Stimulated activated CD4-positive, alpha-beta T cell treated with anti-CD3 and anti-CD28 coated beads, Interleukin-4, amount 100 ng/mL, for 4 hours (primary cell): Measurements from ENCODE around the gene RPS6KB1.
"Not testable (repeated sequence)": the region's sequence is repeated elsewhere in the genome, so short reads cannot be mapped to it uniquely, and the experiment has no call there.

ENCODE experiments used
- DNase-seq, 2 experiments: peaks; one replicate each; pipeline ENCODE4 v3.0.0-alpha.2; 2020

RPS6KB1 gene

DNA sequence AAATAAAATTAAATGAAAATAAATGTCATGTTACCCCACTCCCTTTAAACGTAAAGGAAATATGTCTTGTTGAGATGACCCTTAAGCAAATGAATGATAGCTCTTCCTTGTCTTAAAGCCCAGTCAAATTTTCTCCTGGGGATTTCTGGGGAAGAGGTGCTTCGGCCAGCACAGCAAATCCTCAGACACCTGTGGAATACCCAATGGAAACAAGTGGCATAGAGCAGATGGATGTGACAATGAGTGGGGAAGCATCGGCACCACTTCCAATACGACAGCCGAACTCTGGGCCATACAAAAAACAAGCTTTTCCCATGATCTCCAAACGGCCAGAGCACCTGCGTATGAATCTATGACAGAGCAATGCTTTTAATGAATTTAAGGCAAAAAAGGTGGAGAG, 53.5 kb downstream of the RPS6KB1 start:
- DNase-seq: not testable (repeated sequence)

DNA sequence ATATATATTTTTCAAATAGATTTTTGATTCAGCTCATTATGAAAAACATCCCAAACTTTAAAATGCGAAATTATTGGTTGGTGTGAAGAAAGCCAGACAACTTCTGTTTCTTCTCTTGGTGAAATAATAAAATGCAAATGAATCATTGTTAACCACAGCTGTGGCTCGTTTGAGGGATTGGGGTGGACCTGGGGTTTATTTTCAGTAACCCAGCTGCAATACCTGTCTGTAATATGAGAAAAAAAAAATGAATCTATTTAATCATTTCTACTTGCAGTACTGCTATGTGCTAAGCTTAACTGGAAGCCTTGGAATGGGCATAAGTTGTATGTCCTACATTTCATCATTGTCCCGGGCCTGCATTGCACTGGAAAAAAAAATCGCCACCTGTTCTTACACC, 54.4 kb downstream of the RPS6KB1 start:
- not testable (repeated sequence) for DNase-seq

DNA sequence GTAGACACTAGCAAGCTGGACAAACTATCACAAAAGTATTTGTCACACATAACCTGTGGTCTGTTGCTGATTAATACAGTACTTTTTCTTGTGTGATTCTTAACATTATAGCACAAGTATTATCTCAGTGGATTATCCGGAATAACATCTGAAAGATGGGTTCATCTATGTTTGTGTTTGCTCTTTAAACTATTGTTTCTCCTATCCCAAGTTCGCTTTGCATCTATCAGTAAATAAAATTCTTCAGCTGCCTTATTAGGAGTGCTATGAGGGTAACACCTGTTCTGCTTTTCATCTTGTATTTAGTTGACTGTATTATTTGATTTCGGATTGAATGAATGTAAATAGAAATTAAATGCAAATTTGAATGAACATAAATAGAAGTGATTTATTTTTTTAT, 57.1 kb downstream of the RPS6KB1 start:
- no peak for DNase-seq

DNA sequence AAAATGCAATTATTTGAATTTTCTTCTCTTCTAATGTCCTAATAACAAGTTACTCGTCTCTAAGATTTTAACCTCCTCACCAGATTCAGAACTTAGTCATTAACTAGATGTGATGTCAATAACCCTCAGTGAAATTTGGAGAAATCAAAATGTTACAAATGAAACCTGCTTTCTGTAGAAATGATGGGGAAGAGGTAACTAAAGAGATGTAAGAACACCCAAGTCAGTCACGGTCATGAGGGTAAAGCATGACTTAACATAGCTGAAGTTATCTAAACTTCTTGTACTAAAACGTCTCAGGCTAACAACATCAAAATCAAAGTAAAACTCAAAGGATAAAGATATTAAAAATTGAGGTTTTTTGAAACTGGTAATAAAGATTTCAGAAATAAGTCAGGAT, 61.9 kb downstream of the RPS6KB1 start:
- DNase-seq: no peak

DNA sequence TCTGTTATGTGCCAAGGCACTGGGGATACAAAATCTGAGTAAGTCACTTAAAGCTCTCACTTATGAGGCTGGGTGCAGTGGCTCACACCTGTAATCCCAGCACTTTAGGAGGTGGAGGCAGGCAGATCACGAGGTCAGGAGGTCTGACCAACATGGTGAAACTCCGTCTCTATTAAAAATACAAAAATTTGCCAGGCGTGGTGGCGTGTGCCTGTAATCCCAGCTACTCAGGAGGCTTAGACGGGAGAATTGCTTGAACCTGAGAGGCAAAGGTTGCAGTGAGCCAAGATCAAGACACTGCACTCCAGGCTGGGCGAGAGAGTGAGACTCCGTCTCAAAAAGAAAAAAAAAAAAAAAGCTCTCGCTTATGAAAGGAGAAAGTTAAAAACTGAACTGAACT, 66.7 kb downstream of the RPS6KB1 start:
- DNase-seq: not testable (repeated sequence)

DNA sequence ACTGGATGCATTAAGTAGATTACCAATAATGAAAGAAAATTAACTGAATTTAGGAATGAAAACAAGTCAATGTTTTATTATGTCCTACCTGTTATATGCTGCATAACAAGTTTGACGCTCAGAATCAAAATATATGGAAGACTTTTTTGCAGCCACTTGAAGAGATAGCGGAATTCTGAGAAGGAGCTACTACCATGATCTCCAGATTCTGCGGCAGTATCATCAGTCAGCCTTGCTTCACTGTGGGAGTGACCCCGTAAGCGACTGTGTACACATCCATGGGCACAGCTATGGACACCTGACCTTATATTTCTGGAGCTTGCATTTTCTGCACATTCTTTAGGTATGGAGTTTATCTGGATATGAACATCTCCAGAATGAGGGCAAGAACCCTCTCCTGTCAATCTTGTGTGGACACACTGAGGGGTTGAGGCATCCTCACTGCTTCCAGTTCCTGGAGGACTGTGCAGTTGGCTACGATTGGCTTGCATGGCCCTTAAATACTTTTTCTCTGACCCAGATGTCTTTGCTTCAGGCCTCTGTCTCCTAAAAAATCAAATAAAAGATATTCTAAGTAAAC, 69.9 kb downstream of the RPS6KB1 start:
- DNase-seq: no peak

DNA sequence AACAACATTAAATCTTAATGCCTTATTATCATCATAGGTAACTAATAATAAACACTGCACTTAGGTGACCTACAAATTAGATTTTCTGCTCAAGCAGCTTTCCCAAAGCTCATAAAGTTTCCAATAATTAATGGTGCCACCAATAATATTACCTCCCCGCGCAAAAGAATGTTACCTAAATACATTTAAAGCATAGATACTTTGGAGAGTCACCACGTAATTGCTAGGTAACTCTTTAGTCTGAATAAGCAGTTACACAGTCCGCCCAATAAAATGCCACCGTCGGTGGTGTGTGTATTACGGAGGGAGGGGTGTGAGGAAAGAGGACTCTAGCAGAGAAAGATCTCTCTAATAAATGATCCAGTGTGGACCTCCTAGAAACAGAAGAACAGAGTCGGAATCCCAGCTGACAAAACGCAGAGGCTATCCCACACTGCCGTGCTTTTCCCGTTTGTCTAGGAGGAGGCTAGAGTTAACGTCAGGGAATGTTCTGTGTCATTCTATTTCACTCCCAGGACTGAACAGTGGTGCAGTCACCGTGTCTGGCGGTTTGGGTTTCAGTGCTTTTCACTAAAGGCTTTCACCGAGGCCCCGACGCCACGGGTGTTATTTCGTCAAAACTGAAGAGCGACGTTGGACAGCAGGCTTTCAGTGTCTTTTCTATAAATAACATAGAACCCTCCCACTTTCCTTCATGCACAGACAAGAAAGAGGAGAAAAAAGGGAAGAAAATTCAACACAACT, 71.0 kb downstream of the RPS6KB1 start:
- peak; percentile 35 to 43 for DNase-seq

DNA sequence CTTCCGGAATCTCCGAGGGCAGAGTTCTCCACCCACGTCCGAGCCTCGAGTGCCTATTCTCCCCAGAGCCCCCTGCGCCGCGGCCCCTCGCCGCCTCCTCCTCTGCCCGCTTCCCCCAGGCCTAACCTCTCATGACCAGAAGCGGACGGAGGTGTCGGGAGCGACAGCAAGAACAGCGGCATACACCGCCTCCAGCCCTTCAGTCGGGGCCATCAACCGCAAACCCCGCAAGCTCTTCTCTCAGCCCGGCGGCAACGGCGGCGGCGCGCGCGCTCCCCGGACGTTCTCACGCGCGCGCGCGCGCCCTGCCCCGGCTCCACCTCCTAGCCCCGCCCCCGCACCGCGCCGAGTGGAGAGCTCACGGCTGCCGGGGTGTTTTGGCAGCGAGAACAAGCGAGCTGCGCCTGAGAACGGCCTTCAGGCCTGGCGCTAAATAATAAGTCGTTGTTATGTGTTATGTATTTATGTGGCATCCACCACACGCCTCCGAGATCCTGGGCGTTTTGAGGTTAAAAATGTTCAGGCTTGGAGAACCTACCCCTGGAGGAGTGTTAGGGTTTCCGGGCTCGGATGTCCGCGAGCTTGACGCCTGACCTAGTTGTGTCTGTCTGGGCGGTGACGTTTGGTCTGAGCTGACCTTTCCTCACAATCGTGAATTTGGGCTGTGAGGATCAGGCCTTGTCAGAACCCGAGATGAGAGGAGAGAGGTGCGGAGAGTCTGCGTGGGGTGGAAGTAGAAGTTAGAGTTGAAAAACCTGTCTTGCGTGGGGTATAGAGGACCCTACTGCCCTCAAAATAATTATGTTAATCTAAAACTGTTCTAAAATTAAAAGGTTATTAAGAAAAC, 71.8 kb downstream of the RPS6KB1 start, which contains the start of gene RNFT1:
TSS of gene RNFT1 (minus strand) at position 259 of the 847 bp plus-strand sequence. CDS start at position 182, 77 bp downstream.
- DNase-seq: peak; percentile 86 to 97

DNA sequence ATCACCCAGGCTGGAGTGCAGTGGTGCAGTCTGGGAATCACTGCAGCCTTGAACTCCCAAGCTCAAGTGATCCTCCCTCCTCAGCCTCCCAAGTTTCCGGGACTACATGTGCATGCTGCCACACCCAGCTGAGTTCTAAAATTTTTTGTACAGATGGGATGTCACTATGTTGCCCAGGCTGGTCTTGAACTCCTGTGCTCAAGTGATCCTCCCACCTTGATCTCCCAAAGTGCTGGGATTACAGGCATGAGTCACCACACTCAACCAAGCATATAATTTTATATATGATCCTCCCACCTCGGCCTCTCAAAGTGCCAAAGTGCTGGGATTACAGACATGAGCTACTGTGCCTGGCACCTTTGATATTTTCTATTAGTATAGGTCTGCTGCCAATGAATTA, 78.8 kb downstream of the RPS6KB1 start:
- not testable (repeated sequence) for DNase-seq

DNA sequence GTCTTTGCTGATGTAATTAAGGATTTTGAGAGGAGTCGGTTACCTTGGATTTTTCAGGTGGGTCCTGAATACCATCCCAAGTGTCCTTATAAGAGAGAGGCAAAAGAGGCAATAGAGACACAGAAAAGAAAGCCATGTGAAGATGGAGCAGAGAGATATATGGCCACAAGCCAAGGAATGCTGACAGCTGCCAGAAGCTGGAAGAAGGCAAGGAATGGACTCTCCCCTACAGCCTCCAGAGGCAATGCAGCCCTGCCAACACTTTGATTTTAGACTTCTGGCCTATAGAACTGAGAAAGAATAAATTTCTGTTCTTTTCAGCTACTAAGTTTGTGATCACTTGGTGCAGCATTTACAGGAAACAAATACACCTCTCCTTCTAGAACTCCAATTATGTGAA, 79.9 kb downstream of the RPS6KB1 start:
- no peak for DNase-seq

DNA sequence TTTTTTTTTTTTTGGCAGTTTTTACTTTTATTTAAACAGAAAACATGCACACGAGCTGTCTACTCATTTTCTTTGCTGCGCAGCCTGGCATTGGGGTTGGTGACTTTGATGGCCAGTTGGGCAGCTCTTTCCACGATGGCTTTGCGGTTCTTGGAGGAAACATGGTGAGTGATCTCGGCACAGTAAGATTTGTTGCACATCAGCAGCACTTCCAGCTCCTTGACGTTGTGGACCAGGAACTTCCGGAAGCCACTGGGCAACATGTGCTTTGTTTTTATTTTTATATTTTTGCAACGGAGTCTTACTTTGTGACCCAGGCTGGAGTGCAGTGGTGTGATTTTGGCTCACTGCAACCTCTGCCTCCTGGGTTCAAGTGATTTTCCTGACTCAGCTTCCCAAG, 80.6 kb downstream of the RPS6KB1 start:
- not testable (repeated sequence) for DNase-seq

DNA sequence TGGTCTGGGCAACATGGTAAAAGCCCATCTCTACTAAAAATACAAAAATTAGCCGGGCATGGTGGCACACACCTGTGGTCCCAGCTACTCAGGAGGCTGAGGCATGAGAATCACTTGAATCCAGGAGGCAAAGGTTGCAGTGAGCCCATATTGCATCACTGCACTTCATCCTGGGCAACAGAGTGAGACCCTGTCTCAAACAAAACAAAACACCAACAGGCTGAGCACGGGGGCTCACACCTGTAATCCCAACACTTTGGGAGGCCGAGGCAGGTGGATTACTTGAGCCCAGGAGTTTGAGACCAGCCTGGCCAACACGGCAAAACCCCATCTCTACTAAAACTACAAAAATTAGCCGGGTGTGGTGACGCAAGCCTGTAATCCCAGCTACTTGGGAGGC, 82.2 kb downstream of the RPS6KB1 start:
- not testable (repeated sequence) for DNase-seq

DNA sequence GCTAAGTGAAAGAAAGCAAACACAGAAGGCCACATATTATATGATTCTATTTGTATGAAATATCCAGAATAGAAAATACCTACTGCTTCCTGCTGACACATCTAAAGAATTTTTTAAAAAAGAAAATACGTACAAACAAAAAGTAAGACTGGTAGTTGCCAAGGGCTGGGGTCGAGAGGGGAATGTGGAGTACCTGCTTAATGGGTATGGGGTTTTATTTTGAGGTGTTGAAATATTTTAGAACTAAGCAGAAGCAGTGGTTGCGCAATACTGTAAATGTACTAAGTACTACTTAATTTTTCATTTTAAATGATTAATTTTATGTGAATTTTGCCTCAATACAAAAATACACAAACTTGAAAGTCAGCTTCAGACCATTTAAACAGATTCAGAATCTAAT, 103.7 kb downstream of the RPS6KB1 start:
- not testable (repeated sequence) for DNase-seq
